Stimulated activated naive B cell treated with anti-CD40 and anti-IgM and Interleukin-4, amounts not matched to agents 10 μg/mL and 1 μg/mL and 100 μg/mL, for 72 hours (primary cell): ENCODE measurements around the gene PCYT2.

Experiments
- ATAC-seq, 2 donors: fragments of 150-1000 bp; cut with Tn5 transposase; replicated peaks; 2 replicates each; pipeline ENCODE4 v1.10.0; 2021; ENCODE audit warnings: moderate library complexity in 1 of 2
- DNase-seq: peaks from one replicate; pipeline ENCODE4 v3.0.0; 2021
- H3K27ac Mint-ChIP-seq: one replicate; pipeline ENCODE4 v1.8.0; 2022; ENCODE audit warnings: mild to moderate bottlenecking, mixed read lengths
- H3K27me3 Mint-ChIP-seq, 2 donors: one replicate each; pipeline ENCODE4 v1.8.0; 2022; ENCODE audit warnings: mixed read lengths in 2 of 2
- H3K36me3 Mint-ChIP-seq, 2 donors: one replicate each; pipeline ENCODE4 v1.8.0; 2022; ENCODE audit warnings: mixed read lengths in 2 of 2, mild to moderate bottlenecking in 1 of 2
- H3K4me1 Mint-ChIP-seq, 2 donors: one replicate each; pipeline ENCODE4 v1.8.0; 2022; ENCODE audit warnings: mixed read lengths in 2 of 2, mild to moderate bottlenecking in 1 of 2
- H3K4me3 Mint-ChIP-seq, 2 donors: one replicate each; pipeline ENCODE4 v1.8.0; 2022; ENCODE audit warnings: mild to moderate bottlenecking in 2 of 2, mixed read lengths in 2 of 2, moderate library complexity in 1 of 2
- H3K9me3 Mint-ChIP-seq, 2 donors: one replicate each; pipeline ENCODE4 v1.8.0; 2022; ENCODE audit warnings: mixed read lengths in 2 of 2, mild to moderate bottlenecking in 1 of 2

The PCYT2 gene

DNA sequence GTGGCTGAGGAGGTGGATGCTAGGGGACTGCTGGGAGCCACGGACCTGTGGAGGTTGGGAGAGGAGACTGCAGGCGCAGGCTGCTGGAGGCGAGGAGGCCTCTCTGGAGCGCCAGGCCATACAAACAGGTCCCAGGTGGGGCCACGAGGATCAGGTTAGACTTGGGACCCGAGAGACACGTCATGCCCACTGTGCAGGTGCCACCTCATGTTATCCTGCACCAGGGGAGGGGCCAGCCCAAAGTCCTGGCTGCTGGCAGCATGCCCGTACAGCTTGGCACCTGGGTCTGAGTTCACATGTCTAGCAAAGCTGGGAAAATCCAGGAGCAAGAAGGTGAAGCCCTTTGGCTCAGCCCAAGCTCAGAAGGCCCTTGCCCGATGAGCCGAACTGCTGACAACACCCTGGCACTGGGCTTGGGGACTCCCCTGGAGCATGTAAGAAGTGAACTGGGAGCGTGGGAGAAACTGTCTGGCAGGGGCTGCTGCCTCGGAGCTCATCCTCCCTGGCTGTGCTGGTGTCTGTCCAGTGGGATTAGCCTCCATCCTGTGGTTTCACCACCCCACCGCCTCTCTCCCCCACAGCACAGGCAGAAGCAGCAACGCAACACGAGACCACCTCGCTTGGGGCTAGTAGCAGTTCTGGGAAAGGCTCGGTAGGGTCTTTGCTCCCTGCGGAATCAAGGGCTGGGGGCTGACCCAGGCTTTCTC lies 45.3 kb downstream of the PCYT2 start:
- Mint-ChIP-seq H3K4me3 (peak overlapping the region; percentile 51 to 54), H3K9me3 (no peaks in the 10 kb centered on the region), H3K36me3 (peaks cover 50 to 63% of the 10 kb centered on the region in 2 donors), H3K27ac (peak overlapping the region; percentile 92), H3K27me3 (no peaks in the 10 kb centered on the region), H3K4me1 (peaks cover 43 to 61% of the 10 kb centered on the region in 2 donors)
- ATAC-seq = no peak
- peak; percentile 11 for DNase-seq

DNA sequence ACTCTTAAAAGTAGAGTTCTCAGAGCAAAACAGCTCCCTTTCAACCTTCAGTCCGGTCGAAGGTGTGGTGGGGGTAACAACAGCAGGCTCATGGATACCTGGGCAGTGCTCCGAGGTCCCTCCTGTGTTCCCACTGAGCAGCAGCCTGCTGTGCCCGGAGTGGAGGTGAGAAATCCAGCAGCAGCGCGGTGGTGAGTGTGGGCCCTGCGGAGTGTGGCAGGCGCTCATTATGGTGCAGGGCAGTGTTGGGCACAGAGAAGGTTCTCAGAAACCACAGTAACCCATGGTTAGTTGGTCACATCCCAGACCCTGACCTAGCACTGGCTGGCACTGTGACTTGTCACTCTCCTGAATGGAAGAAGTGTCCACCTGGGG lies 45.9 kb downstream of the PCYT2 start:
- H3K27me3 Mint-ChIP-seq = no peaks in the 10 kb centered on the region
- no peak for DNase-seq
- no peaks in the 10 kb centered on the region for H3K9me3 Mint-ChIP-seq
- H3K27ac Mint-ChIP-seq = peak overlapping the region; percentile 92
- H3K4me1 Mint-ChIP-seq = peaks cover 43 to 61% of the 10 kb centered on the region in 2 donors
- peaks cover 49 to 61% of the 10 kb centered on the region in 2 donors for H3K36me3 Mint-ChIP-seq
- no peak for ATAC-seq
- H3K4me3 Mint-ChIP-seq = peak overlapping the region; percentile 51 to 54

- Mint-ChIP-seq H3K4me3 (peak overlapping the region in 1 of 2 donors; percentile 21), H3K36me3 (peaks cover 41 to 55% of the 10 kb centered on the region in 2 donors), H3K9me3 (no peaks in the 10 kb centered on the region), H3K27ac (peak overlapping the region; percentile 51), H3K4me1 (peaks cover 43 to 55% of the 10 kb centered on the region in 2 donors), H3K27me3 (no peaks in the 10 kb centered on the region)
- no peak for DNase-seq
- ATAC-seq = no peak
These were observed 47.1 kb downstream of the PCYT2 start for GRCh38 chr17:81863833-81864768.

DNA sequence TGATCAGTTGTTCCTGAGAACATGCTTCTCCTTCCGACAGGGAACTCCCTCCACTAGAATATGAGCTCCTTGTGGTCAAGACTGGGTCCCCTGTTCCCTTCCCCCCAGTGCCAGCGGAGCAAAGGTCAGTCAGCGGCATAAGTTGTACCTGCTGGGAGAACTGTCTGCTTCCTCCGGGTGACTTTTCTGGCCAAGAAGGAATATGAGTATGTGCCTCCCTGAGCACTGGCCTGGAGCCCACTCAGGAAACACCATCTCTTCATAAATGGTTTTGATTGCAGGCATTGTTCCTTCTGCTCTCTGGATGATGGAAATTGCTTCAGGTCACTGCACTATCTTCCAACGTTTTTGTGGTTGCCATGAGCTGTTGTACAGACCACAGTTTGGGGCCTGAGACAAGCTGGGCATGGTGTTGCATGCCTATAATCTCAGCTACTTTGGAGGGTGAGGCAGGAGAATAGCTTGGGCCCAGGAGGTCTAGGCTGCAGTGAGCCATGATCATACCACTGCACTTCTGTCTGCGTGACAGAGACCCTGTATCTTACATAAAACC lies 48.0 kb downstream of the PCYT2 start:
- H3K4me1 Mint-ChIP-seq = peaks cover 40 to 51% of the 10 kb centered on the region in 2 donors
- ATAC-seq (no peak), DNase-seq (no peak)
- H3K36me3 Mint-ChIP-seq = peaks cover 34 to 50% of the 10 kb centered on the region in 2 donors
- H3K4me3 Mint-ChIP-seq = peak overlapping the region; percentile 80
- no peaks in the 10 kb centered on the region for H3K27me3 Mint-ChIP-seq
- H3K27ac Mint-ChIP-seq = peak overlapping the region; percentile 73
- H3K9me3 Mint-ChIP-seq = no peaks in the 10 kb centered on the region

- Mint-ChIP-seq H3K4me1 (peaks cover 28 to 46% of the 10 kb centered on the region in 2 donors), H3K27me3 (no peaks in the 10 kb centered on the region), H3K27ac (peak overlapping the region; percentile 98), H3K9me3 (no peaks in the 10 kb centered on the region), H3K36me3 (peaks cover 29 to 47% of the 10 kb centered on the region in 2 donors), H3K4me3 (peak overlapping the region; percentile 92 to 94)
- ATAC-seq (peak; percentile 84 to 87), DNase-seq (peak; percentile 99)
These were observed 50.2 kb downstream of the PCYT2 start for GRCh38 chr17:81860756-81861568.

GRCh38 chr17:81859906-81860755 lies 51.1 kb downstream of the PCYT2 start, which contains the start of gene P4HB:
Gene P4HB (minus strand): TSS chr17:81860535. CDS start chr17:81860471, 64 bp downstream.
- Mint-ChIP-seq H3K27me3 (no peaks in the 10 kb centered on the region), H3K36me3 (peaks cover 34 to 45% of the 10 kb centered on the region in 2 donors), H3K27ac (peak within 1 kb of the TSS; percentile 98), H3K4me1 (peaks cover 25 to 46% of the 10 kb centered on the region in 2 donors), H3K4me3 (peak within 1 kb of the TSS; percentile 92 to 94), H3K9me3 (no peaks in the 10 kb centered on the region)
- DNase-seq = no peak
- ATAC-seq = peak in 1 of 2 donors; percentile 28

GRCh38 chr17:81858967-81859905 lies 52.0 kb downstream of the PCYT2 start:
- Mint-ChIP-seq H3K4me1 (peaks cover 18 to 46% of the 10 kb centered on the region in 2 donors), H3K4me3 (peak overlapping the region; percentile 85 to 94), H3K27ac (peak overlapping the region; percentile 83), H3K36me3 (peaks cover 30 to 40% of the 10 kb centered on the region in 2 donors), H3K9me3 (no peaks in the 10 kb centered on the region), H3K27me3 (no peaks in the 10 kb centered on the region)
- no peak for ATAC-seq
- no peak for DNase-seq

DNA sequence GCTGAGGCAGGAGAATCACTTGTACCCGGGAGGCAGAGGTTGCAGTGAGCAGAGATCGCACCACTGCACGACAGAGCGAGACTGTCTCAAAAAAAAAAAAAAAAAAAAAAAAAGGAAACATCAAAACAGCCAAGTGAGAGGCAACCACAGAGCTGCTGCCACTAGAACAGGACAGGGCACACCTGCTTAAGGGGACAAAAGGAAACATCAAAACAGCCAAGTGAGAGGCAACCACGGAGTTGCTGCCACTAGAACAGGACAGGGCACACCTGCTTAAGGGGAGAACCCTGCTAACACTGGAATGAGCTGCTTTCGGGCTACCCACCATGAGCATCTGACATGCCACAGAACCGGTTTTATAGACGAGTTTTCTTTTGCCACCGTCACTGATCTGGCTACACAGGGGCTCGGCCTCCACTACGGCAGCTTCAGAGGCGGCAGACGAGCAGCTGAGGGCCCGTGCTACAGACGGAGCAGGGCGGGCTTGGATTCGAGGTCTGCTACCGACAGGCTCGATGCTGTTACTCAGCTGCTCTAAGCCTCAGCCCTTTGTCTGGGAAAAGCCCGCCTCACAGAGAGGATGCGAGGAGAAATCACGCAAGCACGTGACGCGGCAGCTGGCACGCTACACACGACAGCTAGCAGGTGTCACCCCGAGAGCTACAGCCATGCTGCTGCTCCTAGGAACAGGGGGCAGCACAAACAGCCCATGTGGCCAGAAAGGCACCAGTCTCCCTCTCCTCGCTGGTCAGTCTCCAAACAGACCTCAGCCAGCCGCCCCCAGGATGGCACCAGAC lies 52.8 kb downstream of the PCYT2 start:
- DNase-seq = no peak
- no peaks in the 10 kb centered on the region for H3K9me3 Mint-ChIP-seq
- no peak for ATAC-seq
- peaks cover 16 to 38% of the 10 kb centered on the region in 2 donors for H3K4me1 Mint-ChIP-seq
- no peak overlapping the region for H3K27ac Mint-ChIP-seq
- H3K27me3 Mint-ChIP-seq = no peaks in the 10 kb centered on the region
- peak overlapping the region; percentile 85 to 94 for H3K4me3 Mint-ChIP-seq
- H3K36me3 Mint-ChIP-seq = peaks cover 33 to 44% of the 10 kb centered on the region in 2 donors

DNA sequence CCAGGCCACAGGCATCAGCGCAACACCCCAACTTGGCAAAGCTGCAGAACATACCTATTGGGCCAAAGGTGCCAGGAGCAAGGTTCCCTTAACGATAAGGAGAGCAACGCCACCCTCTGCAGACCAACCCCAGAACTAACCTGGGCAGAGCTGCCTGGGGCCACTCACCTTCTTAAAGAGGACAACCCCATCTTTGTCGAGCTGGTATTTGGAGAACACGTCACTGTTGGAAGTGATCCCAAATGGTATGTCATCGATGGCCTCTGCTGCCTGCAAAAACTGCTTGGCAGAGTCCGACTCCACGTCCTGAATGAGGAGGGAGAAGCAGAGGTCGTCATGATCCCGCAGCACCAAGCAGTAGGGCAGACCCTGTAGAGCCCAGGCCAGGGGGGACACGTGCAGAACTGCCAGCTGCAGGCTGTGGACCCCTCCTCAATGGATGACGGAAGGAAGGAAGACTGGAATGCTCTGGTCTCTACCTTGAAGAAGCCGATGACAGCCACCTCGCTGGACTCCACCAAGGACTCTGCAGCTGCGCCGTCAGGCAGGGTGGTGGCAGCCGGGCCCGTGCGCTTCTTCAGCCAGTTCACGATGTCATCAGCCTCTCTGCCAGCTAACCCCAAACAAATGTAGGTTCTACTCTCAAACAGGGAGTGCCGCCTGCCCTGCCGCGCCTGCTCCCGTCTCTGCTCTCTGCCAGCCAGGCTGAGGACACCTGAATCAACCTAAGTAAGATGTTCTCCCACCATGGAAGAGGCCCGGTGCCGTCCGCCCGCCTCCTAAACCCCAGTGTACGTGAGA lies 56.0 kb downstream of the PCYT2 start:
- Mint-ChIP-seq H3K9me3 (no peaks in the 10 kb centered on the region), H3K27me3 (no peaks in the 10 kb centered on the region), H3K27ac (no peak overlapping the region), H3K36me3 (peaks cover 44 to 51% of the 10 kb centered on the region in 2 donors), H3K4me3 (no peak overlapping the region), H3K4me1 (peaks cover 8 to 29% of the 10 kb centered on the region in 2 donors)
- DNase-seq (no peak), ATAC-seq (no peak)

- H3K9me3 Mint-ChIP-seq = no peaks in the 10 kb centered on the region
- peak overlapping the region; percentile 47 for H3K27ac Mint-ChIP-seq
- H3K4me3 Mint-ChIP-seq = no peak overlapping the region
- ATAC-seq = no peak
- DNase-seq = no peak
- H3K4me1 Mint-ChIP-seq = peaks cover 4 to 10% of the 10 kb centered on the region in 2 donors
- H3K36me3 Mint-ChIP-seq = peaks cover 41 to 44% of the 10 kb centered on the region in 2 donors
- no peaks in the 10 kb centered on the region for H3K27me3 Mint-ChIP-seq
These were observed 59.0 kb downstream of the PCYT2 start for GRCh38 chr17:81852237-81852636.

DNA sequence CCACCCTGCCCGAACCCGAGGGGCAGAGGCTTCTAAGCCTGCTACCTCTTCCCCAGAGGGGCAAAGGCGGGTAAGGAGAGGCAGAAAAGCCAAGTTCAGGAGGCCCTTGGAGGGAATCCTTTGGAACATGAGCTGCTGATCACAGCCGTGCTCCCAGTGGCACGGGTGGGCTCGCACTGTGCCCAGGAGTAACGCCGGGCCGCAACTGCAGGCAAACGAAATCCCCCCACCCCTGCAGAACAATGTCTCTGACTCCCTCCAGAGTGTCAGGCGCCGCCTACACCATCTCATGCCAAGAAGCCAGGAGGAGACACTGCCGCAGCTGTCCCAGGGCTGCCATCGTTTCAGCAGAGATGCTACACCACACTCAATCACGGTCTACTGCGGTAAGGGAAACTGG lies 59.8 kb downstream of the PCYT2 start:
- Mint-ChIP-seq H3K27ac (no peak overlapping the region), H3K4me3 (no peak overlapping the region), H3K36me3 (peaks cover 43 to 47% of the 10 kb centered on the region in 2 donors), H3K9me3 (no peaks in the 10 kb centered on the region), H3K27me3 (no peaks in the 10 kb centered on the region), H3K4me1 (peaks cover 4 to 10% of the 10 kb centered on the region in 2 donors)
- no peak for ATAC-seq
- no peak for DNase-seq
